ENCODE results near the gene WNT9B.

The WNT9B gene

GRCh38 chr17:46889992-46890564, 38.7 kb downstream of the WNT9B start:
- Histone ChIP-seq H3K27me3 (ENCODE audit: control insufficient read depth in 1 of 2, insufficient read depth in 2 of 2, low read length in 2 of 2) (peaks cover 5 to 6% of the 10 kb centered on the region in 2 donors), H3K4me1 (ENCODE audit: control insufficient read depth in 1 of 2, insufficient read depth in 2 of 2, low read length in 2 of 2) (no peaks in the 10 kb centered on the region), H3K9me3 (ENCODE audit: control insufficient read depth in 1 of 2, low read length in 2 of 2) (no peaks in the 10 kb centered on the region), H3K4me3 (ENCODE audit: low read depth in 1 of 2, low read length in 2 of 2) (no peak overlapping the region), H3K36me3 (ENCODE audit: control insufficient read depth in 1 of 2, insufficient read depth in 2 of 2, low read length in 2 of 2) (no peaks in the 10 kb centered on the region), H3K9ac (ENCODE audit: low read depth in 1 of 2, low read length in 2 of 2) (no peak overlapping the region), H3K27ac (ENCODE audit: low read depth, low read length) (no peak overlapping the region)

DNA sequence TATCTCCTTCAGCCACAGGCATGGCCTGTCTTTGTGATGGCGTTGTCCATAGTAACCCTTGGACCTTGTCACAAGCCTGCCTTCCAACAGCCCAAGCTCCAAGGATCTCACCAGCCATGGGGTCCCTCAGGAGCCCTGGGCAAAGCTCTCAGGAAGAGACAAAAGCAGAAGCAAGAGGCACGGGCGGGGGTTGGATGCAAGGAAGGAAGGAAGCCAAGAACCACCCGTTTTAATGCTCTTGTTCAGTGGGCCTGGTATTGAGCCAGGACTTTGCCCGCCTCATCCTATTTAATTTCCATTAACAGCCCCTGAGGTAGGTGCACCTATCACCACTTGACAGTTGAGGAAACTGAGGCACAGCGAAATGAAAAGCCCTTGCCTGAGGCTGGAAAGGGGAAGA, 39.3 kb downstream of the WNT9B start:
- H3K9me3 ChIP-seq (ENCODE audit: control insufficient read depth in 1 of 2, low read length in 2 of 2) = no peaks in the 10 kb centered on the region
- no peak overlapping the region for H3K4me3 ChIP-seq (ENCODE audit: low read depth in 1 of 2, low read length in 2 of 2)
- H3K36me3 ChIP-seq (ENCODE audit: control insufficient read depth in 1 of 2, insufficient read depth in 2 of 2, low read length in 2 of 2) = no peaks in the 10 kb centered on the region
- H3K4me1 ChIP-seq (ENCODE audit: control insufficient read depth in 1 of 2, insufficient read depth in 2 of 2, low read length in 2 of 2) = no peaks in the 10 kb centered on the region
- H3K27ac ChIP-seq (ENCODE audit: low read depth, low read length) = no peak overlapping the region
- no peak overlapping the region for H3K9ac ChIP-seq (ENCODE audit: low read depth in 1 of 2, low read length in 2 of 2)
- peaks cover 5 to 6% of the 10 kb centered on the region in 2 donors for H3K27me3 ChIP-seq (ENCODE audit: control insufficient read depth in 1 of 2, insufficient read depth in 2 of 2, low read length in 2 of 2)

GRCh38 chr17:46892192-46892703, 40.9 kb downstream of the WNT9B start:
- no peak overlapping the region for H3K27ac ChIP-seq (ENCODE audit: low read depth, low read length)
- H3K27me3 ChIP-seq (ENCODE audit: control insufficient read depth in 1 of 2, insufficient read depth in 2 of 2, low read length in 2 of 2) = peaks cover 5 to 10% of the 10 kb centered on the region in 2 donors

DNA sequence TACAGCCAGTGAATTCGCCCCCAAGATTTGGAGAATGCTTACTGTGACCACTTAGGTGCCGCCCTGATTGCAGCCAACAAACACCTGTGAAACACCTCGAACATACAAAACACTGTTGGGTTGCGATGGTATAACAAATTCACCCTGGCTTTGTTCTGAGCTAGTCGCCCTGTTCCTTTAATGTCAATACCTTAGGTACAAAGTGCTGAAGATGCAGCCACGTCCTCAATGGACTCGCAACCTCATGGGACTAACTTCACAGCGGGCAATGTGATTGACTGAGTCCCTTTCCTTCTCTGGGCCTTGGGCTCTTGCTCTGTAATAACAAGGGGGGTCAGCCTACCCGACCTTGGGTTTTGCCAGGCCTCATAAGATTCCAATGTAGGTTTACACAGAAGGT, 42.6 kb downstream of the WNT9B start:
- H3K4me3 ChIP-seq (ENCODE audit: low read depth in 1 of 2, low read length in 2 of 2) = no peak overlapping the region

More at GRCh38 chr17:46892192-46892703, 40.9 kb downstream of the WNT9B start:
- Histone ChIP-seq H3K36me3 (ENCODE audit: control insufficient read depth in 1 of 2, insufficient read depth in 2 of 2, low read length in 2 of 2) (no peaks in the 10 kb centered on the region), H3K9me3 (ENCODE audit: control insufficient read depth in 1 of 2, low read length in 2 of 2) (no peaks in the 10 kb centered on the region), H3K4me3 (ENCODE audit: low read depth in 1 of 2, low read length in 2 of 2) (no peak overlapping the region), H3K9ac (ENCODE audit: low read depth in 1 of 2, low read length in 2 of 2) (no peak overlapping the region), H3K4me1 (ENCODE audit: control insufficient read depth in 1 of 2, insufficient read depth in 2 of 2, low read length in 2 of 2) (no peaks in the 10 kb centered on the region)

GRCh38 chr17:46894476-46895151, 43.2 kb downstream of the WNT9B start:
- Histone ChIP-seq H3K4me1 (ENCODE audit: control insufficient read depth in 1 of 2, insufficient read depth in 2 of 2, low read length in 2 of 2) (no peaks in the 10 kb centered on the region), H3K27me3 (ENCODE audit: control insufficient read depth in 1 of 2, insufficient read depth in 2 of 2, low read length in 2 of 2) (peaks cover 5 to 10% of the 10 kb centered on the region in 2 donors), H3K9ac (ENCODE audit: low read depth in 1 of 2, low read length in 2 of 2) (no peak overlapping the region), H3K27ac (ENCODE audit: low read depth, low read length) (no peak overlapping the region), H3K4me3 (ENCODE audit: low read depth in 1 of 2, low read length in 2 of 2) (no peak overlapping the region), H3K9me3 (ENCODE audit: control insufficient read depth in 1 of 2, low read length in 2 of 2) (no peaks in the 10 kb centered on the region), H3K36me3 (ENCODE audit: control insufficient read depth in 1 of 2, insufficient read depth in 2 of 2, low read length in 2 of 2) (no peaks in the 10 kb centered on the region)

More for the DNA sequence above, 42.6 kb downstream of the WNT9B start:
- Histone ChIP-seq H3K27me3 (ENCODE audit: control insufficient read depth in 1 of 2, insufficient read depth in 2 of 2, low read length in 2 of 2) (peaks cover 5 to 10% of the 10 kb centered on the region in 2 donors), H3K4me1 (ENCODE audit: control insufficient read depth in 1 of 2, insufficient read depth in 2 of 2, low read length in 2 of 2) (no peaks in the 10 kb centered on the region), H3K9ac (ENCODE audit: low read depth in 1 of 2, low read length in 2 of 2) (no peak overlapping the region), H3K27ac (ENCODE audit: low read depth, low read length) (no peak overlapping the region), H3K36me3 (ENCODE audit: control insufficient read depth in 1 of 2, insufficient read depth in 2 of 2, low read length in 2 of 2) (no peaks in the 10 kb centered on the region), H3K9me3 (ENCODE audit: control insufficient read depth in 1 of 2, low read length in 2 of 2) (no peaks in the 10 kb centered on the region)

DNA sequence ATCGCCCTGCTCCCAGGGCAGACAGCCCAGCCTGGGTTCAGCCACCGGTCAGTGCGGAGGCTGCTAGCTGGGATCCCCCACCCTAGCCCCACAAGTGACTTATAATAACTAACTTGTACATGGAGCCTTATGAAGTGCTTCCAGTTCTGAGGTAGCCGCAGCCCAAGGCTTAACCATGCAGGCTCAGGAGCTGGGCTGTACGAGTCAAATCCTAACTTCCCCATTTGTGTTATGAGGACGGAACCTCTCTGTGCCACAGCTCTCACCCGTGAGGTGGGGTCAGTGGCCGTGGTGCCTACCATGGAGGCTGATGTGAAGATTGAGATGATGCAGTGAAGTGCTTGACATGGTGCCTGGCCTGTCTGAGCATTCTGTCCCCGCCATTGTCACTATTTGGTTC, 43.8 kb downstream of the WNT9B start:
- Histone ChIP-seq H3K4me1 (ENCODE audit: control insufficient read depth in 1 of 2, insufficient read depth in 2 of 2, low read length in 2 of 2) (no peaks in the 10 kb centered on the region), H3K9ac (ENCODE audit: low read depth in 1 of 2, low read length in 2 of 2) (no peak overlapping the region), H3K4me3 (ENCODE audit: low read depth in 1 of 2, low read length in 2 of 2) (no peak overlapping the region), H3K27me3 (ENCODE audit: control insufficient read depth in 1 of 2, insufficient read depth in 2 of 2, low read length in 2 of 2) (peaks cover 5 to 10% of the 10 kb centered on the region in 2 donors), H3K27ac (ENCODE audit: low read depth, low read length) (no peak overlapping the region), H3K36me3 (ENCODE audit: control insufficient read depth in 1 of 2, insufficient read depth in 2 of 2, low read length in 2 of 2) (no peaks in the 10 kb centered on the region), H3K9me3 (ENCODE audit: control insufficient read depth in 1 of 2, low read length in 2 of 2) (no peaks in the 10 kb centered on the region)

DNA sequence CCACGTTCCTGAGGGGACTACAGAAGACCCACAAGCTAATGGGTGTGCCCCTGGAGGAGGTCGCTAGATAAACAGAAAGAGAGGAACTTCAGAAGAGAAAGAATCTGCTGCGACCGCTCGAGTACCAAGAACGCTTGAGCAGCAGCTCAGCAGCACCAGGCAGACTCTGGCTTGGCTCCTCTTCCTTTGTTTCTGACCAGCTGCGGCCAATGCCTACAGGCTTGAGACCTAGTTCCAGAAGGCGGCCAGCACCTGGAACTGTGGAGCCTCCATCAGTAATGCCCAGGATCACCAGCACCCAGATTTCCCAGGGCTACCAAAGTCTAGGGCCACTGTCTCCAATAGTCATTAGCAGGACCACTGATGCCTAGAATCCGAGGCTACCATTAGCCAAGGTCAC, 45.6 kb downstream of the WNT9B start:
- H3K27ac ChIP-seq (ENCODE audit: low read depth, low read length) = no peak overlapping the region
- no peaks in the 10 kb centered on the region for H3K4me1 ChIP-seq (ENCODE audit: control insufficient read depth in 1 of 2, insufficient read depth in 2 of 2, low read length in 2 of 2)
- no peak overlapping the region for H3K9ac ChIP-seq (ENCODE audit: low read depth in 1 of 2, low read length in 2 of 2)
- H3K4me3 ChIP-seq (ENCODE audit: low read depth in 1 of 2, low read length in 2 of 2) = no peak overlapping the region
- no peaks in the 10 kb centered on the region for H3K9me3 ChIP-seq (ENCODE audit: control insufficient read depth in 1 of 2, low read length in 2 of 2)
- H3K36me3 ChIP-seq (ENCODE audit: control insufficient read depth in 1 of 2, insufficient read depth in 2 of 2, low read length in 2 of 2) = no peaks in the 10 kb centered on the region
- H3K27me3 ChIP-seq (ENCODE audit: control insufficient read depth in 1 of 2, insufficient read depth in 2 of 2, low read length in 2 of 2) = peaks cover 5 to 10% of the 10 kb centered on the region in 2 donors

- no peaks in the 10 kb centered on the region for H3K4me1 ChIP-seq (ENCODE audit: control insufficient read depth in 1 of 2, insufficient read depth in 2 of 2, low read length in 2 of 2)
- H3K27ac ChIP-seq (ENCODE audit: low read depth, low read length) = no peak overlapping the region
Measured at GRCh38 chr17:46898364-46898763, 47.0 kb downstream of the WNT9B start.

DNA sequence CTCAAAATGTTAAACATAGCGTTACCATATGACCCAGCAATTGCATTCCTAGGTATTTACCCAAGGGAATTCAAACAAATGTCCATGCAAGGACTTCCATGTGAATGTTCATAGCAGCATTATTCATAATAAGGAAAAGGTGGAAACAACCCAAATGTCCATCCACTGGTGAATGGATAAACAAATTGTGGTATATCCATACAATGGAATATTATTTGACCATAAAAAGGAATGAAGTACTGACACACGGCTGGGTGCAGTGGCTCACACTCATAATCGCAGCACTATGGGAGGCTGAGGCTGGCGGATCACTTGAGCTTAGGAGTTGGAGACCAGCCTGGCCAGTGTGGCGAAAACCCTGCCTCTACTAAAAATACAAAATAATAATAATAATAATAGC, 47.5 kb downstream of the WNT9B start:
- Histone ChIP-seq H3K36me3 (ENCODE audit: control insufficient read depth in 1 of 2, insufficient read depth in 2 of 2, low read length in 2 of 2) (no peaks in the 10 kb centered on the region), H3K9me3 (ENCODE audit: control insufficient read depth in 1 of 2, low read length in 2 of 2) (no peaks in the 10 kb centered on the region), H3K27me3 (ENCODE audit: control insufficient read depth in 1 of 2, insufficient read depth in 2 of 2, low read length in 2 of 2) (peaks cover 2 to 8% of the 10 kb centered on the region in 2 donors), H3K27ac (ENCODE audit: low read depth, low read length) (no peak overlapping the region), H3K9ac (ENCODE audit: low read depth in 1 of 2, low read length in 2 of 2) (no peak overlapping the region), H3K4me1 (ENCODE audit: control insufficient read depth in 1 of 2, insufficient read depth in 2 of 2, low read length in 2 of 2) (no peaks in the 10 kb centered on the region), H3K4me3 (ENCODE audit: low read depth in 1 of 2, low read length in 2 of 2) (no peak overlapping the region)

More at GRCh38 chr17:46898364-46898763, 47.0 kb downstream of the WNT9B start:
- Histone ChIP-seq H3K27me3 (ENCODE audit: control insufficient read depth in 1 of 2, insufficient read depth in 2 of 2, low read length in 2 of 2) (peaks cover 5 to 8% of the 10 kb centered on the region in 2 donors), H3K9ac (ENCODE audit: low read depth in 1 of 2, low read length in 2 of 2) (no peak overlapping the region), H3K36me3 (ENCODE audit: control insufficient read depth in 1 of 2, insufficient read depth in 2 of 2, low read length in 2 of 2) (no peaks in the 10 kb centered on the region), H3K9me3 (ENCODE audit: control insufficient read depth in 1 of 2, low read length in 2 of 2) (no peaks in the 10 kb centered on the region), H3K4me3 (ENCODE audit: low read depth in 1 of 2, low read length in 2 of 2) (no peak overlapping the region)

GRCh38 chr17:46901291-46901690, 49.9 kb downstream of the WNT9B start:
- H3K4me1 ChIP-seq (ENCODE audit: control insufficient read depth in 1 of 2, insufficient read depth in 2 of 2, low read length in 2 of 2) = no peaks in the 10 kb centered on the region

More at GRCh38 chr17:46901291-46901690, 49.9 kb downstream of the WNT9B start:
- no peak overlapping the region for H3K27ac ChIP-seq (ENCODE audit: low read depth, low read length)
- H3K27me3 ChIP-seq (ENCODE audit: control insufficient read depth in 1 of 2, insufficient read depth in 2 of 2, low read length in 2 of 2) = peaks cover 0 to 5% of the 10 kb centered on the region in 2 donors
- H3K36me3 ChIP-seq (ENCODE audit: control insufficient read depth in 1 of 2, insufficient read depth in 2 of 2, low read length in 2 of 2) = no peaks in the 10 kb centered on the region
- H3K9ac ChIP-seq (ENCODE audit: low read depth in 1 of 2, low read length in 2 of 2) = no peak overlapping the region
- H3K9me3 ChIP-seq (ENCODE audit: control insufficient read depth in 1 of 2, low read length in 2 of 2) = no peaks in the 10 kb centered on the region
- no peak overlapping the region for H3K4me3 ChIP-seq (ENCODE audit: low read depth in 1 of 2, low read length in 2 of 2)
